Thyroid gland (tissue), 4 donors: ENCODE data around the gene NUAK2.

Source experiments
- POLR2A ChIP-seq, 2 donors: fragments of 450-650 bp; IDR thresholded peaks; one replicate each; pipeline ENCODE4 v1.6.1; 2017; ENCODE audit warnings: antibody characterized with exemption in 2 of 2, mild to moderate bottlenecking in 2 of 2, moderate library complexity in 1 of 2
- TF ChIP-seq, protein P1 (sequence below), 6 experiments: fragments of 200-600 bp in 3 of 6; fragments of 450-650 bp in 3 of 6; sonication (generic) in 3 of 6; IDR thresholded peaks; one replicate each; pipeline ENCODE4 v1.5.1; 2016 to 2019; ENCODE audit warnings: antibody characterized with exemption in 6 of 6, mild to moderate bottlenecking in 2 of 6, inconsistent platforms in 1 of 6, moderate library complexity in 1 of 6

DNA sequence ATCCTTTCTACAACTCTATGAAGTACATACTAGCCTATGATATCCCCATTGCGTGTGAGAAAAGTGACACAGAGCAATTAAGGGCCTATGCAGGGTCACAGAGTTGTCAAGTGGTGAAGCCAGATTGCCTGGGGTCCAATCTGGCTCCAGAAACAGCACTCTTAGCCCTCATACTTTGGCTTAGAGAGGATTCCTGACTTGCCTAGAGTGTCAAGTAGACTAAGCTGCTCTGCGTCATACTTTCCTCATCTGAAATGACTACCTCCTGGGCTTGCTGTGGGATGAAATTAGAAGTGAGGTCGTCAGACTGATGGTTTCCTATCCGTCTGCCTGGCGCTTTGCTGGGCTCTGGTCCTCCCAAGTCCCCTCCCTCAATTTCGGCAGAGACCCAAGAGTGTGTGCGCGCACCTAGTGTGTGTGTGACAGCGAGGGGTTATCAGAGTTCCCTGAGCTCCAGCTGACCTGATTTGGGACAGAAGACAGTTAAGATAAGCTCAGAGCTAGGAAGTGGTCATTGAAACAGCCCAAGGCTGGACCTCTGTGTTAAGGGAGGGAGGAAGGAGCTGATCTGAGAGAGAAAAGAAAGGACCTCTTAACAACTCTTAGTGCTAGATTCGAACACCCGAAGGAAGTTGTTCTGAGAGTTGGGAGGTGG is 5.4 kb upstream of the NUAK2 start:
- TF ChIP-seq, protein P1, sequence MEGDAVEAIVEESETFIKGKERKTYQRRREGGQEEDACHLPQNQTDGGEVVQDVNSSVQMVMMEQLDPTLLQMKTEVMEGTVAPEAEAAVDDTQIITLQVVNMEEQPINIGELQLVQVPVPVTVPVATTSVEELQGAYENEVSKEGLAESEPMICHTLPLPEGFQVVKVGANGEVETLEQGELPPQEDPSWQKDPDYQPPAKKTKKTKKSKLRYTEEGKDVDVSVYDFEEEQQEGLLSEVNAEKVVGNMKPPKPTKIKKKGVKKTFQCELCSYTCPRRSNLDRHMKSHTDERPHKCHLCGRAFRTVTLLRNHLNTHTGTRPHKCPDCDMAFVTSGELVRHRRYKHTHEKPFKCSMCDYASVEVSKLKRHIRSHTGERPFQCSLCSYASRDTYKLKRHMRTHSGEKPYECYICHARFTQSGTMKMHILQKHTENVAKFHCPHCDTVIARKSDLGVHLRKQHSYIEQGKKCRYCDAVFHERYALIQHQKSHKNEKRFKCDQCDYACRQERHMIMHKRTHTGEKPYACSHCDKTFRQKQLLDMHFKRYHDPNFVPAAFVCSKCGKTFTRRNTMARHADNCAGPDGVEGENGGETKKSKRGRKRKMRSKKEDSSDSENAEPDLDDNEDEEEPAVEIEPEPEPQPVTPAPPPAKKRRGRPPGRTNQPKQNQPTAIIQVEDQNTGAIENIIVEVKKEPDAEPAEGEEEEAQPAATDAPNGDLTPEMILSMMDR (IDR thresholded peaks at IDR 0.05) = no peak
- no peak for TF ChIP-seq POLR2A (IDR thresholded peaks at IDR 0.05)
